ENCODE results near the gene RAP1GDS1.

- TF ChIP-seq CTCF (IDR thresholded peaks at IDR 0.05) (no peak), ZFX (IDR thresholded peaks at IDR 0.05; ENCODE audit: borderline replicate concordance) (no peak)
Observed at GRCh38 chr4:98341309-98341708, 80.1 kb downstream of the RAP1GDS1 start.
